PFSK-1 (cell line): ENCODE measurements around the gene FBLN2.

Source experiments
- FOXP2 ChIP-seq: optimal IDR thresholded peaks from 2 replicates; pipeline ENCODE3; 2011; ENCODE audit warnings: borderline replicate concordance, control low read depth, inconsistent platforms; ENCODE audit not compliant: insufficient read depth; ENCODE audit errors: extremely low read length, extremely low read depth
- POLR2AphosphoS5 ChIP-seq: IDR thresholded peaks from 2 replicates; pipeline ENCODE4 v1.6.1; 2012; ENCODE audit warnings: low read depth, mild to moderate bottlenecking, control low read depth, low read length, moderate library complexity
- SIN3A ChIP-seq: IDR thresholded peaks from 2 replicates; pipeline ENCODE4 v1.6.1; 2012; ENCODE audit warnings: mild to moderate bottlenecking, low read length, moderate library complexity, borderline replicate concordance; ENCODE audit not compliant: insufficient read depth
- TAF1 ChIP-seq: IDR thresholded peaks from 2 replicates; pipeline ENCODE4 v1.6.1; 2012; ENCODE audit warnings: low read length, control low read depth, borderline replicate concordance; ENCODE audit not compliant: insufficient read depth
- TF ChIP-seq, protein P1 (sequence below), 2 experiments: IDR thresholded peaks; 2 replicates each; pipeline versions ENCODE4 v1.6.1 to v1.8.0; 2011 to 2012; ENCODE audit warnings: low read depth in 2 of 2, low read length in 2 of 2, control low read depth in 1 of 2, inconsistent platforms in 1 of 2, mild to moderate bottlenecking in 1 of 2, moderate library complexity in 1 of 2; ENCODE audit not compliant: insufficient read depth in 1 of 2

FBLN2 gene

DNA sequence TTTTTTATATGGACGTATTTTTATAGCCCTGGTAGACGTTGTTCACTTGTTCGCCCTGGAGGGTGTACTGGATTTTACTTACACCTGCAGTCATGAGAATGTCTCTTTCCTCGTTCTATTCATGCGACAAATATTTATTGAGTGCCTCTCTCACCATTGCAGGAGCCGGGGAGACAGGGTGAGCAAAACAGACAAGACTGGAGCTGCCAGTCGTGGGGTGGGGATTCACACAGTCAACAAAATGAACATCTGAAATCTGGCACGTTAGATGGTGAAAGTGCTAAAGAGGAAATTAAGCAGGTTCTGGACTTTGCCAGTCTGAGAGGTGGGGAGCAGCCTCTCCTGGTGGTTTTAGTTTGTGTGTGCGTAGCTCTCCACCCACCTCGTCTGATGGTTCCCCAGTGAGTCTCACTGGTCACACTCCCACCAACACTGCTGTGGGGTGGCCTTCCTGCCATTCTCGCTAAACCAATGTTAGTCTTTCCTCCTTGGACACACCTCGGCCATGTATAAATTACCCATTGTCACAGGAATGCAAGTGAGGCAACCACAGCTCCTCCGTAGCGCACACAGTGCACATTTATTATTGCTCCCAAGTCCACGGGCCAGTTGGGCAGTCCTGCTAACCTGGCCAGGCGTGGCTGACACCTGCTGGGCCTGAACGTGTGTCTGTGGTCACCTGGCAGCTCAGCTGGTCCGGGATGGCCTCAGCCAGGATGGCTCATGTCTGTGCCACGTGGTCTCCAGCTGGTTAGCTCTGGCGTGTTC is 31.5 kb downstream of the FBLN2 start:
- no peak for TF ChIP-seq SIN3A
- TF ChIP-seq TAF1 = no peak
- TF ChIP-seq, protein P1, sequence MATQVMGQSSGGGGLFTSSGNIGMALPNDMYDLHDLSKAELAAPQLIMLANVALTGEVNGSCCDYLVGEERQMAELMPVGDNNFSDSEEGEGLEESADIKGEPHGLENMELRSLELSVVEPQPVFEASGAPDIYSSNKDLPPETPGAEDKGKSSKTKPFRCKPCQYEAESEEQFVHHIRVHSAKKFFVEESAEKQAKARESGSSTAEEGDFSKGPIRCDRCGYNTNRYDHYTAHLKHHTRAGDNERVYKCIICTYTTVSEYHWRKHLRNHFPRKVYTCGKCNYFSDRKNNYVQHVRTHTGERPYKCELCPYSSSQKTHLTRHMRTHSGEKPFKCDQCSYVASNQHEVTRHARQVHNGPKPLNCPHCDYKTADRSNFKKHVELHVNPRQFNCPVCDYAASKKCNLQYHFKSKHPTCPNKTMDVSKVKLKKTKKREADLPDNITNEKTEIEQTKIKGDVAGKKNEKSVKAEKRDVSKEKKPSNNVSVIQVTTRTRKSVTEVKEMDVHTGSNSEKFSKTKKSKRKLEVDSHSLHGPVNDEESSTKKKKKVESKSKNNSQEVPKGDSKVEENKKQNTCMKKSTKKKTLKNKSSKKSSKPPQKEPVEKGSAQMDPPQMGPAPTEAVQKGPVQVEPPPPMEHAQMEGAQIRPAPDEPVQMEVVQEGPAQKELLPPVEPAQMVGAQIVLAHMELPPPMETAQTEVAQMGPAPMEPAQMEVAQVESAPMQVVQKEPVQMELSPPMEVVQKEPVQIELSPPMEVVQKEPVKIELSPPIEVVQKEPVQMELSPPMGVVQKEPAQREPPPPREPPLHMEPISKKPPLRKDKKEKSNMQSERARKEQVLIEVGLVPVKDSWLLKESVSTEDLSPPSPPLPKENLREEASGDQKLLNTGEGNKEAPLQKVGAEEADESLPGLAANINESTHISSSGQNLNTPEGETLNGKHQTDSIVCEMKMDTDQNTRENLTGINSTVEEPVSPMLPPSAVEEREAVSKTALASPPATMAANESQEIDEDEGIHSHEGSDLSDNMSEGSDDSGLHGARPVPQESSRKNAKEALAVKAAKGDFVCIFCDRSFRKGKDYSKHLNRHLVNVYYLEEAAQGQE (IDR thresholded peaks at IDR 0.05; ENCODE audit: insufficient read depth in 1 of 2, low read depth in 2 of 2, low read length in 2 of 2) = no peak
- TF ChIP-seq POLR2AphosphoS5 = no peak
- TF ChIP-seq FOXP2 = no peak

- TF ChIP-seq, protein P1 (IDR thresholded peaks at IDR 0.05; ENCODE audit: insufficient read depth in 1 of 2, low read depth in 2 of 2, low read length in 2 of 2) = no peak
- TF ChIP-seq TAF1 (no peak), POLR2AphosphoS5 (no peak), SIN3A (no peak), FOXP2 (no peak)
Measured at GRCh38 chr3:13581485-13582365, 32.8 kb downstream of the FBLN2 start.

- TF ChIP-seq, protein P1 (IDR thresholded peaks at IDR 0.05; ENCODE audit: insufficient read depth in 1 of 2, low read depth in 2 of 2, low read length in 2 of 2) = no peak
- no peak for TF ChIP-seq FOXP2
- TF ChIP-seq SIN3A = no peak
- no peak for TF ChIP-seq POLR2AphosphoS5
- TF ChIP-seq TAF1 = no peak
Measured at GRCh38 chr3:13582366-13583250, 33.7 kb downstream of the FBLN2 start.

GRCh38 chr3:13583251-13584180 is 34.6 kb downstream of the FBLN2 start:
- TF ChIP-seq SIN3A (no peak), TAF1 (no peak), FOXP2 (no peak), POLR2AphosphoS5 (no peak)
- TF ChIP-seq, protein P1 (IDR thresholded peaks at IDR 0.05; ENCODE audit: insufficient read depth in 1 of 2, low read depth in 2 of 2, low read length in 2 of 2) = no peak
